Left ventricle myocardium superior (tissue), 1 donor: Measurements from ENCODE around the gene MEX3A. TPM values are rescaled to one million over a fixed set of nuclear protein-coding genes. Genes with fewer than 3 reads are reported as not detected.
A peak's percentile ranks its signal among the peaks of the same experiment; 100 is the strongest.
"Not testable (repeated sequence)": the region's sequence is repeated elsewhere in the genome, so short reads cannot be mapped to it uniquely, and the experiment has no call there.

Experiments
- ATAC-seq: fragments of 200-7000 bp; cut with Tn5 transposase; one replicate; pipeline ENCODE4 v1.9.1; 2020; ENCODE audit warnings: mild to moderate bottlenecking, moderate library complexity
- DNase-seq: peaks from one replicate; pipeline ENCODE4 v3.0.0-alpha.2; 2020
- intact Hi-C: fragments of 100-400 bp; cut with micrococcal nuclease; formaldehyde crosslinking; loops from one replicate; pipeline ENCODE4 v1.11.0; 2022
- long read RNA-seq: library from polyadenylated mRNA; unstranded; transcript quantifications from one replicate; pipeline ENCODE4 v2.0.0, GENCODE V29; 2021
- total RNA-seq: library from RNA; stranded (reverse); fragmentation: NEBNext Ultra II Directional; extraction: Animal tissue kit (Norgen Biotek cat#: 25700); gene quantifications from one replicate; pipeline ENCODE4 v1.2.1, GENCODE V29; 2021
- donor health status: DM: no; HTN: yes; CAD: no; lungs with severe emphysema.

The MEX3A gene, protein sequence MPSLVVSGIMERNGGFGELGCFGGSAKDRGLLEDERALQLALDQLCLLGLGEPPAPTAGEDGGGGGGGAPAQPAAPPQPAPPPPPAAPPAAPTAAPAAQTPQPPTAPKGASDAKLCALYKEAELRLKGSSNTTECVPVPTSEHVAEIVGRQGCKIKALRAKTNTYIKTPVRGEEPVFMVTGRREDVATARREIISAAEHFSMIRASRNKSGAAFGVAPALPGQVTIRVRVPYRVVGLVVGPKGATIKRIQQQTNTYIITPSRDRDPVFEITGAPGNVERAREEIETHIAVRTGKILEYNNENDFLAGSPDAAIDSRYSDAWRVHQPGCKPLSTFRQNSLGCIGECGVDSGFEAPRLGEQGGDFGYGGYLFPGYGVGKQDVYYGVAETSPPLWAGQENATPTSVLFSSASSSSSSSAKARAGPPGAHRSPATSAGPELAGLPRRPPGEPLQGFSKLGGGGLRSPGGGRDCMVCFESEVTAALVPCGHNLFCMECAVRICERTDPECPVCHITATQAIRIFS
- total RNA-seq, result 0.17 TPM
- long read RNA-seq, result 0 reads

GRCh38 chr1:156082309-156083091, at the start of gene MEX3A:
Gene MEX3A, minus strand, starts transcription at chr1:156082465. Its CDS starts 467 bp downstream, at chr1:156081998.
- intact Hi-C loops, result no loop called here
- ATAC-seq, result peak; percentile 86
- DNase-seq, result peak; percentile 82

DNA sequence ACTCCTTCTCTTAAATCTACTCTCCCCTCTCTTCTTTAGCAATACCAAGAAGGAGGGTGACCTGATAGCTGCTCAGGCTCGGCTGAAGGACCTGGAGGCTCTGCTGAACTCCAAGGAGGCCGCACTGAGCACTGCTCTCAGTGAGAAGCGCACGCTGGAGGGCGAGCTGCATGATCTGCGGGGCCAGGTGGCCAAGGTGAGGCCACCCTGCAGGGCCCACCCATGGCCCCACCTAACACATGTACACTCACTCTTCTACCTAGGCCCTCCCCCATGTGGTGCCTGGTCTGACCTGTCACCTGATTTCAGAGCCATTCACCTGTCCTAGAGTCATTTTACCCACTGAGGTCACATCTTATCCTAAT, 48.3 kb upstream of the MEX3A start:
- no peak for ATAC-seq
- no peak for DNase-seq
- intact Hi-C loops, result loop anchor here (2.0 kb wide), 1 partner anchor 34 kb away; no protein-coding TSS in a partner anchor

DNA sequence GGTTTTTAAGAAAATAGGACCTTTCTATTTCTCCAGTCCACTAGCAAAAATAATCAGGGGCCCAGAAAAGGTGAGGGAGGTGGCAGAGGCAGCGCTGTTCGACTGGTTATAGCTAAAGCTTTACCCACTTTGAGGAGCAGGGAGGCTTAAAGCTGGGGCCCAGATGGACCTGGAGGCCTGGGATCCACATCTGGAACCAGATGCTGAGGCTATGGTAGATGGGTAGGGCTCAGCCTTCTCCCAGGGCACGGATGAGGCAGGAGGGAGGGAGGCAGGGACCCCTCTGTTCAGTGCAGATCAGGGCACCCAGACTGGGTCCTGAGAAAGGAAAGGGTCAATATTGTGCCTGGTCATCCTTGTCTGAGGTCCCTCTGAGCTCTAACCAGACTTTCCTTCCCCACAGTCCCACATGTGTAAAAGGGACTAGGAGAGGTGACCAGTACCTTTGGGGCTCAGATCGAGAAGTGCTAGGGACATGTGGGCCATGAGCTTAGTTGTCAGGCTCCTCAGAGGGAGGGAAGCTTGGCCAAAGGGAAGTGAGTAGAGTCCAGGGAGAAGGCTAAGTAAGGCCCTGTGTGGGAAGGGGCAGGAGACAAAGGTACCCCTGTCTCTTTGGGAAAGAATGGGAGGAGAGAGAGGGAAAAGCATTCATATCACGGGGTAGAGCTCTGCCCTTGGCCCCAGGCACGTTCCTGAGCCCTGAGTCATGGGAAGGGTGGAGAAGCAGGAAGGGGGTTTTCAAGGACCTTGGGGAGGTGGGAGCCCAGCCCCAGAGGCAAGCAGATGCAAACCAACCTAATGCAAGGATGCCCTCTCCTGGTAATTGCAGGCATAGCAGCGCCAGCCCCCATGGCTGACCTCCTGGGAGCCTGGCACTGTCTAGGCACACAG, 47.7 kb upstream of the MEX3A start:
- intact Hi-C loops, result loop anchor here (2.0 kb wide), 1 partner anchor 33 kb away; no protein-coding TSS in a partner anchor
- peak; percentile 56 for ATAC-seq
- peak; percentile 87 for DNase-seq

DNA sequence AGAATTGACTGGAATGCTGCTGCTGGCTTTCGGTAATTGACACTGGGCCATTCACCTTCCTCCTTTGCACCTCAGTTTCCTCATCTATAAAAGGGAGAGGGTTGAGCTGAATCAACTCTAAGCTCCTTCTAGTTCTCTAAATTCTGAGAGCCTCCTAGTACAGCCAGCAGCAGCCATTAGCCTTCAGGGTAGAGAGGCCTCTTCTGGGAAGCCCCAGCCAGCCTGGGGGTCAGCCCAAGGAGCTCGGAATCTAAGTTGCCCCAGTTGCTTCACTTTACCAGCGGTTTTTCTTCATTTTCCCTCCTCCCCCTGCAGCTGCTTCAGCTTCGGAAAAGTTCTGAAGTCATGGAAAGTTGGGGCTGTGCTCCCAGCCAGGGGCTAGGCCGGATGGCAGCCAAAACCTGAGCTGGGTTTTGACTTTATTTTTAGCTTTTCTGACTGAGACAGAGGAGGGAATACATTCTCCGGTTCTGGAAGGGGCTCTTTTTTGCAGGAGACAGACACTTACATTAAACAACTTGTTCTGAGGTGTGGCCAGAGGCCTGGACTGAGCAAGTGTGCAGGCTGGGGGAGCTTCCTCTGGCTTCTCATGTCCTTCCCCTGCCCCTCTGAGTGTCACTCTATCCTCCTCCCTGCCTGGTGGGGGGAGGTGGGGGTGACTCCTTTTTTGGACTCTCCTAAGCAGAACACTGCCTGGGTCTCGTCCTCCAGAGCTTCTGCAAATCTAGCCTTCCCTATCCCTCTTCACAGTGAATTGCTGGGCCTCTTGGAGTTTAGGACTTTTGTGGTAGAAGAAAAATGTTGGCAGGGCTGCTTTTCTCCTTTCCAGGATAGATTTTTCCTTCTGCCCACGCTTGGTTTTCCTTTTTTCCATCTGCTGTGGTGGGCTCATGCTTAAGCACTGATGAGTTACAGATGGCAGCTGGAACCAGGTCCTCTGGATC, 46.7 kb upstream of the MEX3A start:
- ATAC-seq (peak; percentile 38), DNase-seq (peak; percentile 70)
- intact Hi-C loops, result no loop called here

DNA sequence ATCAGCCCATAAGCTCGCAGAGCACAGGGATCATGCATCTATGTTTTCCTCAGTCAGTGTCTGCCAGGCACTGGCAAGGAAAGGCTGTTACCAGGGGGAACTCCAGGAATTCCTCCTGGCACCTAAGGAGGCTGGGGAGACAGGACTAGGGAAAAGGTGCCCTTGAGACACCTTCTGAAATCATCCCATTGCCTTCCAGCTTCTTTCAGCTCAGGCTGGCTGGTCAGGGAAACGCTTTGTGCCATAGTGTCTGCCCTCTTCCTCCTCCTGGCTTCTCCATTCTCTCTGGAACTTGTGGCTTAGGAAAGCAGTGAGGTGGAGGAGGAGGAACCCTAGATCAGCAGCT, 46.0 kb upstream of the MEX3A start:
- intact Hi-C loops, result no loop called here
- ATAC-seq (no peak), DNase-seq (no peak)

DNA sequence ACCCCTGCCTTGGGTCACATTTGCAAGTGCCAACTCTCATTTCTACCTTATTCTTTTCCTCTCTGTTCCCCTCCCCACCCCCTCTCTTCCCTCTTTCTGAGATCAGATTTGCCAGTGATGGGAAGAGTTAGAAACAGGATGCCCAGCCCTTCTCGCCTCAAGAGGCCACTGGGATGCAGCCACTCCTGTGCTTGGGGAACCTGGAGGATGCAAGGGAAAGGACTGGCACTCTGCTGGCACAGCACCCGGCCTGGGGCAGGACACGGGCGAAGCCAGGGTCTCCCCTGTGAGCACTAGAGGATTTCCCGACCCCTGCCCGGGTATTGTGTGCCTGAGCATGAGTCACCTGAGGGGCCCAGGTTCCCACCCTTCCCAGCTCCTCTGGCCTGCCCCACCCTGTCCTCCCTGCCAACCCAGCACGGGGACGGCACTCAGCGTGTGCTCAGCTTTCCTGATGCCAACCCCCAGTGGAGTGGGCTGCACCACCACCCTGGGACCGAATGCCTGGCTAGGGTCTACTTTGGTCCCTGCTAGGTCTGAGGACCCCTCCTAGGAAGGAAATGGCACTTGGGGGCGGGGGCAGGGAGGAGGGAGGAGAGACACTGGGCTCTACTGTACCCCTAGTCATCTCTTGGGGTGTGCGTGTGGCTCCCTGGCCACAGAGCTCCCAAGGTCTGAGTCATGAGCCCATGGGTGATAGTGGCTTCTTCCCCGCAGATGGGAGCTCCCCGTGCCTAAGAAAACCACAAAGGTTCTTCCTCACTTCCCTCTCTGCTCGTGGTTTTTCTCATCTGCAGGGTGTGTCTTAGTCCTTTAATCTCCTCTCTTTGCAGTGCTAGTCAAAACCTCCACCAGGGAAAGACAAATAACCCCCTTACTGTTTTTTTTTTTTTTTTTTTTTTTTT, 44.6 kb upstream of the MEX3A start:
- ATAC-seq, result no peak
- peak; percentile 59 for DNase-seq
- intact Hi-C loops, result no loop called here

DNA sequence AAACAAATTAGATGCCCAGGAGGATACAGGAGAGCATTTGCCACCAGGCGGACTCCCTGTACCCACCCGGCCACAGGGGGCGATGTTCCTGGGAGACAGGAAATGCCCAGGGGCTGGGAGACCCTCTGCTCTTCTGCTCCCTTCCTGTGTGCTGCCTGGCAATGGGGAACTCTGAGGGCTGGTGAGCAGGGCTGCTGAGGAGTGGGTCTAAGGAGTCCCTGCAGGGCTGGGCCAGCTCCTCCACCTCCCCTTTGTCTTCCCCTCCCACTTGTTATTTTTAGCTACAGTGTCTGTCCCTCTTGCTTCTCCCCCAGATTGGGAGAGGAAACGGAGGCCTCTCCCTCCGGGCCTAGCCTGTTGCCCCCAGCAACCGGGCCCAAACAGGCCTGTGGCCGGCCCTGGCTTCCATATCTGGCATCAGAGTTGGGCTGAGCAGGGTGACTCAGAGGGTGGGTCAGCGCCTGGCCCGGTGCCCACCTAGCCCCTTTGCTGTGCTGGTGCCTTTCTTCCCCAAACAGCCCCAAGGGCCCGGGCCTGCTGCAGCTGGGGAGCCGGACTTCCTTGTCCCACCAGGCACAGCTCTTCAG, 43.9 kb upstream of the MEX3A start:
- DNase-seq (peak; percentile 95), ATAC-seq (peak; percentile 51)
- intact Hi-C loops, result no loop called here

DNA sequence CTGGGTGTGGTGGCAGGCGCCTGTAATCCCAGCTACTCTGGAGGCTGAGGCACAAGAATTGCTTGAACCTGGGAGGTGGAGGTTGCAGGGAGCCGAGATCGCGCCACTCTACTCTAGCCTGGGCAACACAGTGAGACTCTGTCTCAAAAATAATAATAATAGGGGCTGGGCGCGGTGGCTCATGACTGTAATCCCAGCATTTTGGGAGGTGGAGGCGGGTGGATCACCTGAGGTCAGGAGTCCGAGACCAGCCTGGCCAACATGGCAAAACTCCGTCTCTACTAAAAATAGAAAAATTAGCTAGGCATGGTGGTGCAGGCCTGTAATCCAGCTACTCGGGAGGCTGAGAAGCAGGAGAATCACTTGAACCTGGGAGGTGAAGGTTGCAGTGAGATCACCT, 43.3 kb upstream of the MEX3A start:
- DNase-seq, intact Hi-C loops, ATAC-seq: not testable (repeated sequence)

GRCh38 chr1:156124557-156125483, 42.6 kb upstream of the MEX3A start:
- intact Hi-C loops, result no loop called here
- ATAC-seq (peak; percentile 2), DNase-seq (peak; percentile 63)

DNA sequence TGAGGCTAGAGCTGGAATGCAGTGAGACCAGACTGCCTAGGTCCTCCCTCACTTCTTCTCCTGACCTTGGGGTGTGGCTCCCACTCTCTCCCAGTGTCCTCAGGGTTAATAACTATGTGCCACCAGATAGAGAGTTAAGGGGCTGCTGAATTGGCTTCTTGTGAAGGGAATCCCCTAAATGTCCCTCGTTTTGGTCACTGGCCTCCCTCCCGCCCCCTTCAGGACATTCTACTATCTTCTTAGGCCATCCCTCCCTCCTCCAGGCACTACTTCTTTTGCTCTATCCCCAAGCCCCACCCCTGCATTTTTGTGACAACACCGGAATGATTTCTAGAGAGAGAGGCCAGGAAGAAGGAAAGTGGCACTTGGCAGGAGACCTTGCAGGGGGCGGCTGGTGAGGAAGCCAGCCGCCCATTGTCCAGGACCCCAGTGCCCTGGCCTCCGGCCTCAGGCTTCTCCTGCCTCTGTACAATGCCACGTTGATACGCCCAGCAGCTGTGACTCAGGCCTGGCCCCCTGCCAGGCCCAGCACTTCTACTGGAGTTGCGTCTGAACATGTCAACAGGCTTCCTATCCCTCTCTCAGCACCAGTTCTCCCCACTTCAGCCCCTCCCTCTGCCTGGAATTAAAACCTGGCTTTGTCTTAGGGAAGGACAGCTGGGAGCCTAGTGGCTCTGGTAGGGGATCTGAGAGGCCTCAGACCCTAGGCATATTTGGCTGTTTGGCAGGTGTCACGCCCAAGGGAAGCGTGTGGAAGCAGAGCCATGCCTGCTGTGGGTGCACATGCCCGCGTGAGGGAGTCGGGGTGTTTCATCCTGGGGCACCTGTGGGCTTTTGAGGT, 41.3 kb upstream of the MEX3A start:
- DNase-seq (peak; percentile 98), ATAC-seq (peak; percentile 79)
- intact Hi-C loops, result no loop called here

DNA sequence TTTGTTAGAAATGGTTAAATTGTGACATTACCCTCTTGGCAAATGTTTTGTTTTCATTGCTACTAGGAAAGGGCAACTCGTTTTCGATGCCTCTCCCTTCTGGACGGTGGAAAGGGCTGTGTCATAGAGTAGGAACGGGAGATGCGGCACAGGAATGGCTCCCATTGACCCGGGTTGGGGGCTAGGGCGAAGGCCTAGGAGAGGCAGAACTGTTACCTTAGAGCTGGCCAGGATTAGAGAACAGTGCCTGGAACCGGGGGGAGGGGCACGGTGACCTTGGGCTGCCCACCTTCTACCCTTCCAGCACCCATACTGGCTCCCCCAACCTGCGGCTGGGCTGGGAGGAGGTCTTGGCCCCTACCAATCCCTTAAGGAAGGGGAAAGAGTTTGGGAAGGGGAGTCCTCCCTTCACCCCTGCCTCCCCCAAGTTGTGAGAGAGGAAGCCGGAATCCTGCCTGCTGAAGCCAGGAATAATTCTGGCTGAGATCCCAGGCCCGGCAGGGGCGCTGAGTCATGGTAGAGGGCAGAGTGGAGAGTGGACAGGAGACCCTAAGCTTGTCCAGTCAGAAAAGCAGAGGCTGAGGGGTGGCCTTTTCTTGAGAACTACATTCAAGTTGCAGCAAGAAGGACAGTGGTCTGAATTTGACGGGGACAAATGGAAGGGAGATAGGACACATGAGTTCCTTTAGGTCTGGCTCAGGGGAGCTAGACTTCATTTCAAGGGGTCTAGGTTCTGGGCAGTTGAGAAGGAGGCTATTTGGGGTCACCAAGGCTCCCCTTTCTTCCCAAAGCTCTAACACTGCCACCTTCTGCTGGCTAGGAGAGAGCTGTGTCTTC, 40.5 kb upstream of the MEX3A start:
- intact Hi-C loops, result no loop called here
- ATAC-seq (peak; percentile 57), DNase-seq (peak; percentile 88)

- DNase-seq (no peak), ATAC-seq (no peak)
- intact Hi-C loops, result no loop called here
These were observed 39.8 kb upstream of the MEX3A start for GRCh38 chr1:156122086-156122485.

DNA sequence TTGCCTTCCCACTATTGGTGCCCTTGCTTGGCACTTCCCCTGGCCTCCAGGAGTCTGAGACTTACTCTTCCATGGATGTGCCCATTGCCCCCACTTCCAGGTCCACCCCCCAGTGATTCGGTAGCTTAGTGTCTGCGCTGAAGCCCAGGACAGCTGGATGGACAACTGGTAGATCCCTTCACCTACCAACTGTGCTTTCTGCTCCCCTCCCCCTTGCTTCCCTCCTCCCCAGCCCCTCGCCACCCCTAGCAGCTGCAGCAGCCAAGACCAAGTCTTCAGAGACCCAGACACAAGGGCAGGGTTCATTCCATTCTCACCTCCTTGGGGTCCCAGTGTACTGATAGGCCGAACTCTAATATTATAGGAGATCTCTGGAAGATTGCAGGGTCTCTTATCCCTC, 39.2 kb upstream of the MEX3A start:
- ATAC-seq (no peak), DNase-seq (no peak)
- intact Hi-C loops, result no loop called here

GRCh38 chr1:156121005-156121404, 38.7 kb upstream of the MEX3A start:
- DNase-seq, intact Hi-C loops, ATAC-seq: not testable (repeated sequence)
